Stimulated activated CD8-positive, alpha-beta memory T cell treated with anti-CD3 and anti-CD28 coated beads, Interleukin-7, amount 100 ng/mL, for 48 hours (primary cell): ENCODE results near the gene AKAP13.

Experiments used
- DNase-seq, 2 donors: peaks; one replicate each; pipeline ENCODE4 v3.0.0-alpha.2; 2020; ENCODE audit warnings: low read depth in 1 of 2; ENCODE audit errors: extremely low read depth in 1 of 2

Gene AKAP13

GRCh38 chr15:85443046-85443445 is 62.6 kb downstream of the AKAP13 start:
- no peak for DNase-seq

GRCh38 chr15:85443593-85444087 is 63.2 kb downstream of the AKAP13 start:
- no peak for DNase-seq

GRCh38 chr15:85444122-85444745 is 63.8 kb downstream of the AKAP13 start:
- DNase-seq, result no peak

GRCh38 chr15:85445361-85445760 is 65.0 kb downstream of the AKAP13 start:
- no peak for DNase-seq

- DNase-seq, result no peak
Observed at GRCh38 chr15:85451099-85451700, 70.8 kb downstream of the AKAP13 start.

GRCh38 chr15:85452436-85452835 is 72.0 kb downstream of the AKAP13 start:
- DNase-seq, result no peak

DNA sequence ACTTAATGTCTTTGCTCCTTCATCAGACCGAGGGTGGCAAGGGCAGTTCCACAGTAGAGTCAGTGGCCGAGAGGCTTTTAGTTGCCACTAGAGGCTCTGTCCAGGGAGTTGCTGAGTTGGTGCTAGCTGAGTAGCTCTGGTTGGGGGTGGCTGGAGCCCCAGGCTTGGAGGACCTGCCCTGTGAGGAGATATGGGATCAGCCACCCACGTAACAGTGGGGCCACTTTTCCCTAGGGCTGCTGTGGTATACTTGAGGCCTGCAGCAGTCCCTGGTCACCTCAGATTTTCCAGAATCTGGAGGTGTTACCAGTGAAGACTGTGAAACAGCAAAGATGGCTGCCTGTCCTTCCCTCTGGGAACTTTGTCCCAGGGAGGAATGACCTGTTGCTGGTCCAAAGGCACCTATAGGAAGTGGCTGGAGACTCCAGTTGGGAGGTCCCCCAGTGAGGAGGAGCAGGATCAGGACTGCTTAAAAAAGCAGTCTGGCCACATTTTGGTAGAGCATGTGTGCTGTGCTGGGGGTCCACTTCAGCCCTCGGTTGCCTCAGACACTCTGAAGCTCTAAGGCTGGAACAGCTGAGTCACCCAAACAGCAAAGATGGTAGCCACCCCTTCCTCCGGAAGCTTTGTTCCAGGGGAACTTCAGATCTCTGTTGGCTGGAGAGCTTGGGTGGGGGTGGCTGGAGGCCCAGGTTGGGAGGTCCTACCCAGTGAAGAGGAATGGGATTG is 72.9 kb downstream of the AKAP13 start:
- DNase-seq, result no peak

- no peak for DNase-seq
Observed at GRCh38 chr15:85454403-85454802, 74.0 kb downstream of the AKAP13 start.

DNA sequence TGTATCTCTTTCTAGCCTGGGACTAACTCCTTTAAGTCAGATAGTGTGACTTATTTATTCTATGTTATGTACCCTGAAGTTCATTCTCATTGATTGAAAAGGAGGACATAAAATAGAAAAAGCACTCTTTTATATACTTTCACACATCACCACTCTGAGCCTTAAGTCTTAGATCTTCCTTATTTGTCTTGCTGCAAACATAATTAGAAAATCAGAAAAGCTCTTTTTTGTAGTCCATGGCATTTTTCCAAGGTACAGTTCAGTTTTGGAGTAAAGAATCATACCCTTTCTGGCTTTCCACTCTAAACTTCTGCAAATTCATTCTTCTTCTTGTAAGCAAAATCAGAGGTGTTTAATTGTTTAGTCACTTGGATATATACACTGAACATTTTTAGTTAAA is 75.5 kb downstream of the AKAP13 start:
- no peak for DNase-seq

- no peak for DNase-seq
Observed at GRCh38 chr15:85456798-85457197, 76.4 kb downstream of the AKAP13 start.

DNA sequence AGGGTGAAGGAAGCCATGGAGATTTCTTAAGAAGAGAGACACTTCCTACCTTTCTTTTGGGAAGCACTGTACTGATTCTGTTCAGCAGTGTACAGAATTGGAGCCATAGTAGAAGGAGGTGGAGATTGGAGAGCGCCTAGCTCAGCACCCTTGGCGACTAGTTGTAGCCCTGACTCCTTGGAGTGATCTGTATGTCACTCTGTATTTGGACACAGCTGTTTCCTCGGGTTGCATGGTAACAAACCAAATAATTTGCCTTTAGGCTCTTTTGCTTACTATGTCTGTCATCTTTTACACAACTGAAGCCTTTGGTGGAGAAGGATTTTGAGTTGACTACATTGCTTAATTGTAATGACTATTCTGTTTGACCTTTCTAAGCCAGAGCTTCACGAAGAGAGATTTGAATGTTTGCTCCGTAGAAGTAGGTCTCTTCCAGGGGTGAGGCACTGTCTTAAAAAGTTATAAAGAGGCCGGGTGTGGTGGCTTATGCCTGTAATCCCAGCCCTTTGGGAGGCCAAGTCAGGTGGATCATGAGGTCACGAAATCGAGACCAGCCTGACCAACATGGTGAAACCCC is 77.1 kb downstream of the AKAP13 start:
- DNase-seq, result no peak

- DNase-seq, result no peak
Observed at GRCh38 chr15:85458764-85459163, 78.4 kb downstream of the AKAP13 start.

- no peak for DNase-seq
Observed at GRCh38 chr15:85462029-85462428, 81.6 kb downstream of the AKAP13 start.

DNA sequence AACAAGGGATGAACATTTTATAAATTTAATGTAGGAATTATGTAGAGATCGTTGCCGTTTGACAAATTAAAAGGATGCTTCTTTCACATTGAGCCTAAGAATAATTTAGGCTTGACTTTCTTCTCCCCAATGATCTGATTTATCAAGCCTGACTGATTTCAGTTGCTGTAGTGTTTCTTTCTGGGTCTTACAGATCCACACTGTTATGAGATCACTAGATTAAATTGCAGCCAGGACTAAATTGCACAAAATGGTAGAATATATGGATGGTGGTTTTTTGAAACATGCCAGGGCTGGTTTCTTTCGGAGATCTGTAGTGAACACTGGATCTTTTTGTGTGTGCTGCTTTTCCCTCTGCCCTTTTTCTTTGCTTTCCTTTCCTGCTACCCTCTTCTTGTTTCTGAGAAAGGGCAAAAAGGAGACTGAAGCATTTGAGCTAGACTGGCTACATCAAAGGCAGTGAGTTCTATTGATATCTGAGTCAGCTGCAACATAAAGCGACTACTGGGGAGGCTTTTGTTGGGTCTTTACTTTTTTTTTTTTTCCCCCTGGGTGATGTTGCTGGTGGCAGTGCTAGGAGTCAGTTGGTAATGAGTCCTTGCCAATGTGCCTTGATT is 83.0 kb downstream of the AKAP13 start:
- DNase-seq, result no peak

DNA sequence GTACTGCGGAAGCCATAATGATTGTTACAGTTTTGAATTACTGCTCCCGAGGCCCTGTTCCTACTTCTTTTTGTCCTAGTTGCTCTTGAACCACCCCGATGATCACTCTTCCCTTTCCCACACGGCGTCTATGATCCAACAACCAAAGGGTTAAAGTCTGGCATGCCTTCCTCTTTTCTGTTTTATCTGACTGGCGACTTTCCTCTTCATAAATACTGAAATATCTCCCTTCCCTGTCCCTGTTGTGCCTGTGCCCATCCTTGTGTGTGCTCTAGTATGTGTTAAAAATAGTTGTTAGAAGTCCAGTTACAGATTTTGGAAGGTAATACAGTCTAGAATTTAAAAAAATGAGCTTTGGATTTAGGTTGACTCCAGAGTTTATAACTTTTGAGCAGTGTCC is 83.6 kb downstream of the AKAP13 start:
- no peak for DNase-seq

- no peak for DNase-seq
Observed at GRCh38 chr15:85464471-85464870, 84.1 kb downstream of the AKAP13 start.

DNA sequence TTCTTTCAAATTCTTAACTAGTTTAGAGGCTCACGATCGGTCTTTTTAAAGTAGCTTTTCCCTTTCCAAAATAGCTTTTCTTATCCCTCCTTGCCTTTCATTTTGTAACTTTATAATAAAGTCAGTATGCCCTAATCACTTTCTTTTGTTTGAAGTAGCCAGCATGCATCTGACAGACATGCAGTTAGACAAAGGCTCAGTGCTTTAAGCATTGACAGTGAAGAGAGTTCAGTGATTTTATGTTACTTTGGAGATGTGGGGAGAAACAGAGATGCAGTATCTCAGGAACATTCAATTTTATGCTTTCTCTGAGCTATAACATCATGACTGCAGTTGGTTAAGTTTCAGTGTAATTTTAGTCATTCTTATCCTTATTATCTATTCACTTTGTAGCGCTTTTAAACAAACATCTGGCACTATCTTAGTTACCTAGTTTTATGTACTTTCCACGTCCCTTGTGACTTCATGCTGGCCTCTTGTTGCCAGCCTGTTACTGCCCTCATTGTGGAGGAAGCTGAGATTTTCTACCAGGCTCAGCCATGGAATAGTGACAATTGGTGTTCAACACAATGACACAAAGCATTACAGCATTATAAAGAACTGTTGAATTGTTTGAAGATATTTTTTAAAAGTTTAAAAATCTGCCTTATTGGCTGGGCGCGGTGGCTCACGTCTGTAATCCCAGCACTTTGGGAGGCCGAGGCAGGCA is 90.3 kb downstream of the AKAP13 start:
- DNase-seq, result no peak

GRCh38 chr15:85472349-85472748 is 91.9 kb downstream of the AKAP13 start:
- DNase-seq, result no peak

- no peak for DNase-seq
Observed at GRCh38 chr15:85473455-85473854, 93.1 kb downstream of the AKAP13 start.

- no peak for DNase-seq
Observed at GRCh38 chr15:85474700-85475316, 94.4 kb downstream of the AKAP13 start.
